K562 (cell line): ENCODE data around the gene PRR19. TPM values are rescaled to one million over a fixed set of nuclear protein-coding genes. Genes with fewer than 3 reads are reported as not detected.

Experiments
- ATAC-seq: fragments of 200-7000 bp; cut with Tn5 transposase; 3 replicates; pipeline ENCODE4 v1.9.1; 2020; ENCODE audit warnings: moderate library complexity
- BruUV-seq: library from RNA; stranded (reverse); fragments of 400-500 nt; replicated peaks from 2 replicates; lab custom pipeline; 2021; lab: Mats Ljungman, UMichigan
- CTCF ChIA-PET: fragments of 300-600 bp; formaldehyde crosslinking; extraction: SDS; loops from one replicate; lab custom pipeline; 2021; ENCODE audit warnings: low intra/inter-chr PET ratio; lab: Yijun Ruan, JAX
- POLR2A ChIA-PET: fragments of 300-600, 350-650 bp; sonication (Branson Sonifier 250); formaldehyde crosslinking; extraction: SDS; loops from one replicate; lab custom pipeline; 2021; ENCODE audit warnings: antibody characterized with exemption, inconsistent platforms; lab: Yijun Ruan, JAX
- DNase-seq, 4 experiments: peaks; one replicate each; pipeline versions ENCODE4 v3.0.0 to v3.0.0-alpha.2; 2011 to 2018; ENCODE audit warnings: low spot score in 3 of 4, mixed read lengths in 3 of 4; ENCODE audit errors: extremely low read depth in 1 of 4
- FAIRE-seq: peaks from 2 replicates; lab custom pipeline; 2011; peaks lifted over from hg19 to GRCh38; lab: Jason Lieb, UNC
- H2AFZ ChIP-seq: 2 replicates; pipeline ENCODE4 v1.6.0; 2011; ENCODE audit warnings: low read depth, low read length, control low read depth, inconsistent platforms
- H3K27ac ChIP-seq: fragments of 200-600 bp; 3 replicates; pipeline ENCODE4 v1.8.0; 2011; ENCODE audit warnings: low read depth, mild to moderate bottlenecking, control low read depth, inconsistent platforms, low read length, moderate library complexity, mixed read lengths; ENCODE audit errors: extremely low read depth
- H3K27me3 ChIP-seq, 2 experiments: fragments of 300-600 bp in 1 of 2; 2 replicates in 1 of 2; 3 replicates in 1 of 2; pipeline versions ENCODE4 v1.6.0 to v1.8.0; 2011; ENCODE audit warnings: inconsistent platforms in 2 of 2, low read length in 2 of 2, mild to moderate bottlenecking in 1 of 2, mixed read lengths in 1 of 2, moderate library complexity in 1 of 2; ENCODE audit not compliant: control insufficient read depth in 2 of 2, insufficient read depth in 2 of 2
- H3K36me3 ChIP-seq: fragments of 300-600 bp; 3 replicates; pipeline ENCODE4 v1.8.0; 2011; ENCODE audit warnings: mild to moderate bottlenecking, low read length, inconsistent platforms; ENCODE audit not compliant: control insufficient read depth, insufficient read depth
- H3K4me1 ChIP-seq, 2 experiments: fragments of 200-600 bp in 1 of 2; replicated peaks in 1 of 2; 2 replicates in 1 of 2; 3 replicates in 1 of 2; pipeline versions ENCODE4 v1.5.1 to v1.8.0; 2011; ENCODE audit warnings: inconsistent platforms in 2 of 2, low read length in 2 of 2, mild to moderate bottlenecking in 1 of 2, mixed read lengths in 1 of 2, moderate library complexity in 1 of 2; ENCODE audit not compliant: control insufficient read depth in 2 of 2, insufficient read depth in 2 of 2
- H3K4me2 ChIP-seq: 2 replicates; pipeline ENCODE4 v1.6.1; 2011; ENCODE audit warnings: low read length, control low read depth, inconsistent platforms, mixed read lengths; ENCODE audit not compliant: insufficient read depth
- H3K4me3 ChIP-seq: fragments of 200-600 bp; sonication (generic), shearing (Covaris generic); 2 replicates; pipeline ENCODE4 v1.5.1; 2016; ENCODE audit warnings: control low read depth, inconsistent platforms
- H3K79me2 ChIP-seq: fragments of 200-600 bp; 3 replicates; pipeline ENCODE4 v1.8.0; 2011; ENCODE audit warnings: low read length, inconsistent platforms; ENCODE audit not compliant: control insufficient read depth, insufficient read depth
- H3K9ac ChIP-seq, 2 experiments: 2 replicates each; pipeline versions ENCODE4 v1.6.0 to v1.6.1; 2011; ENCODE audit warnings: low read depth in 2 of 2, low read length in 2 of 2, control low read depth in 1 of 2, inconsistent platforms in 1 of 2, mild to moderate bottlenecking in 1 of 2, mixed read lengths in 1 of 2; ENCODE audit not compliant: insufficient read depth in 1 of 2
- H3K9me1 ChIP-seq: one replicate; pipeline ENCODE4 v1.6.0; 2011; ENCODE audit warnings: inconsistent platforms, mild to moderate bottlenecking, low read length, moderate library complexity; ENCODE audit not compliant: control insufficient read depth, insufficient read depth
- H3K9me3 ChIP-seq: replicated peaks from 2 replicates; pipeline ENCODE4 v1.5.1; 2011; ENCODE audit warnings: low read depth, low read length, inconsistent platforms; ENCODE audit not compliant: control insufficient read depth, insufficient read depth
- H4K20me1 ChIP-seq: replicated peaks from 2 replicates; pipeline ENCODE4 v1.6.1; 2011; ENCODE audit warnings: low read length, inconsistent platforms, mixed read lengths; ENCODE audit not compliant: control insufficient read depth, insufficient read depth
- HNRNPL ChIP-seq: fragments of 200-400 bp; formaldehyde crosslinking; IDR thresholded peaks from 2 replicates; pipeline ENCODE4 v1.6.1; 2017; ENCODE audit warnings: low read depth, mild to moderate bottlenecking, low read length
- KAT2B ChIP-seq: IDR thresholded peaks from one replicate; pipeline ENCODE4 v1.6.1; 2012; ENCODE audit warnings: low read depth, mild to moderate bottlenecking, control low read depth, inconsistent platforms, low read length, moderate library complexity
- NFIC ChIP-seq: fragments of 450-650 bp; IDR thresholded peaks from 2 replicates; pipeline ENCODE4 v1.6.1; 2017; ENCODE audit warnings: mild to moderate bottlenecking, inconsistent platforms
- TEAD4 ChIP-seq, 2 experiments: sonication (generic) in 1 of 2; formaldehyde crosslinking in 1 of 2; IDR thresholded peaks; 2 replicates each; pipeline versions ENCODE4 v1.6.1 to v1.8.0; 2012 to 2022; ENCODE audit warnings: borderline replicate concordance in 1 of 2, inconsistent platforms in 1 of 2, low read length in 1 of 2, mild to moderate bottlenecking in 1 of 2, missing genetic modification reagents in 1 of 2
- ZNF212 ChIP-seq: fragments of 450-650 bp; formaldehyde crosslinking; IDR thresholded peaks from 2 replicates; pipeline ENCODE4 v1.4.0; 2020; ENCODE audit warnings: mild to moderate bottlenecking
- ZNF3 ChIP-seq: fragments of 250-450 bp; sonication (Bioruptor Pico); IDR thresholded peaks from 2 replicates; pipeline ENCODE4 v1.5.0; 2021; ENCODE audit warnings: mild to moderate bottlenecking, moderate library complexity
- ZNF785 ChIP-seq: fragments of 250-450 bp; sonication (Bioruptor Pico); IDR thresholded peaks from 2 replicates; pipeline ENCODE4 v1.4.0; 2020; ENCODE audit warnings: mild to moderate bottlenecking
- WGBS: fragments of 100-300 bp; shearing (Covaris generic); methylation state at CpG from one replicate; pipeline ENCODE4 v1.1.6; 2016; ENCODE audit warnings: low coverage, mixed read lengths; ENCODE audit not compliant: insufficient coverage; ENCODE audit errors: missing lambda C conversion rate; 5-methylcytosine and 5-hydroxymethylcytosine counted together
- in situ Hi-C: fragments of 300-500 bp; cut with MboI; formaldehyde crosslinking; loops from 4 replicates; pipeline ENCODE4 v1.15.0; 2018; ENCODE audit warnings: inconsistent platforms, mixed read lengths
- intact Hi-C: fragments of 100-400 bp; cut with micrococcal nuclease; formaldehyde crosslinking; loops from 2 replicates; pipeline ENCODE4 v1.14.2; 2022
- polyA plus RNA-seq, 8 experiments: library from polyadenylated mRNA; depleted of rRNA in 4 of 8; stranded (reverse) in 5 of 8; unstranded in 3 of 8; fragments of >200 nt; fragmentation: Nextera tagmentation in 2 of 8; fragmentation: Illumina TruSeq in 1 of 8; extraction: Ambion mirVana in 2 of 8; extraction: Trizol in 1 of 8; gene quantifications; 2 replicates each; pipeline versions ENCODE4 v1.2.1 to v1.2.3, GENCODE V29; 2011 to 2014; ENCODE audit warnings: inconsistent platforms in 1 of 8, missing spikeins in 1 of 8
- total RNA-seq, 7 experiments: library from RNA; depleted of rRNA in 6 of 7; stranded (reverse); fragments of >200 nt in 6 of 7; fragmentation: Illumina TruSeq in 2 of 7; extraction: Trizol in 2 of 7; gene quantifications; 2 replicates each; pipeline versions ENCODE4 v1.2.1 to v1.2.3, GENCODE V29; 2011 to 2021; ENCODE audit warnings: low replicate concordance in 1 of 7
- TF ChIP-seq, protein P1 (sequence below): IDR thresholded peaks from 2 replicates; pipeline ENCODE4 v1.6.1; 2011; ENCODE audit warnings: borderline replicate concordance, low read depth, mild to moderate bottlenecking, moderate library complexity, low read length; ENCODE audit not compliant: insufficient read depth, poor library complexity, severe bottlenecking
- TF ChIP-seq, protein P2 (sequence below): fragments of 450-650 bp; formaldehyde crosslinking; IDR thresholded peaks from 2 replicates; pipeline ENCODE4 v1.4.0; 2020; ENCODE audit warnings: mild to moderate bottlenecking, moderate library complexity

The PRR19 gene
- total and polyA plus RNA-seq, 9 of the 15 experiments (the other 6 are each of a cell fraction or from before 2014, with no cell fraction given), result 0.10 to 1.6 (median 0.54) TPM

DNA sequence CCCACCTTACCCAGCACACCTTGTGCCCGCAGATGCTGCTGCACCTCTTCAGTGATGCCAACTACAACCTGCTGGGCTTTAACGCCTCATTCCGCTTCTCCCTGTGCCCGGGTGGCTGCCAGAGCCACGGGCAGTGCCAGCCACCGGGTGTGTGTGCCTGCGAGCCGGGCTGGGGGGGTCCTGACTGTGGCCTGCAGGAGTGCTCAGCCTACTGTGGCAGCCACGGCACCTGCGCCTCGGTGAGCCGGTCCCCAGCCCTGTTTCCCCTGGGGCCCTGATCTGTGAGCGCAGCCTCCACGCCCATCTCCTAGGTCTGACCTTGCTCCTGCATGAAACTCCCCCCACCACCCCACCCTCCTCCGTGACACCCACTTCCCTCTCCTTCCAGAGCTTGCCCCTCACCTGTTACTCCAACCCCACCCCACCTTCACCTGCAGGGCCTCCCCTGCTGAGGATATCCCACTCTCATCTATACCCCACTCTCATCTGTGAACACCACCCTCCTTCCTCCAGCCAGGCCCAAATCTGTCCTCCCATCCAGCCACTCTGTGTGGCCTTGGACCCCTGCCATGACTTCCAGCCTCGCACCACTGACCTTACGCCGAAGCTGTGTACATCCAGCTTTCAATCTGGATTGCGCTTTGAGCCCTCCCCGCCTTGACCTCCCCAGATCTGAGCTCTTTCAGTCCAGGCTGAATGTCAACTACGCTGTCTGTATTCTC, 32.2 kb downstream of the PRR19 start:
- Histone ChIP-seq H3K4me2 (no peak overlapping the region), H3K27me3 (no peaks in the 10 kb centered on the region), H3K9ac (no peak overlapping the region), H3K27ac (no peak overlapping the region), H3K4me1 (peaks cover 0 to 17% of the 10 kb centered on the region in 2 experiments; a peak in 3 of 5 replicates), H2AFZ (no peak overlapping the region), H4K20me1 (no peaks in the 10 kb centered on the region; the same call in 1 of the 2 replicates), H3K79me2 (no peaks in the 10 kb centered on the region), H3K9me3 (no peaks in the 10 kb centered on the region)
- no TSS peak for BruUV-seq
- POLR2A ChIA-PET, result no interaction called here
- DNase-seq, result no peak
- ATAC-seq, result no peak
- WGBS, result 64% methylated on average over 18 of the region's 21 CpGs
- in situ Hi-C loops, result no loop called here
- TF ChIP-seq ZNF785 (CRISPR knock-in tag) (no peak), ZNF212 (no peak), KAT2B (no peak), TEAD4 (IDR thresholded peaks at IDR 0.05; ENCODE audit: low read length) (no peak), TEAD4 (CRISPR knock-in tag; IDR thresholded peaks at IDR 0.05; ENCODE audit: borderline replicate concordance) (no peak), ZNF3 (CRISPR knock-in tag) (no peak), HNRNPL (0 out of 2 replicates have a peak, but pooled peaks have one; percentile 23), NFIC (peak; percentile 45)
- TF ChIP-seq, protein P1, sequence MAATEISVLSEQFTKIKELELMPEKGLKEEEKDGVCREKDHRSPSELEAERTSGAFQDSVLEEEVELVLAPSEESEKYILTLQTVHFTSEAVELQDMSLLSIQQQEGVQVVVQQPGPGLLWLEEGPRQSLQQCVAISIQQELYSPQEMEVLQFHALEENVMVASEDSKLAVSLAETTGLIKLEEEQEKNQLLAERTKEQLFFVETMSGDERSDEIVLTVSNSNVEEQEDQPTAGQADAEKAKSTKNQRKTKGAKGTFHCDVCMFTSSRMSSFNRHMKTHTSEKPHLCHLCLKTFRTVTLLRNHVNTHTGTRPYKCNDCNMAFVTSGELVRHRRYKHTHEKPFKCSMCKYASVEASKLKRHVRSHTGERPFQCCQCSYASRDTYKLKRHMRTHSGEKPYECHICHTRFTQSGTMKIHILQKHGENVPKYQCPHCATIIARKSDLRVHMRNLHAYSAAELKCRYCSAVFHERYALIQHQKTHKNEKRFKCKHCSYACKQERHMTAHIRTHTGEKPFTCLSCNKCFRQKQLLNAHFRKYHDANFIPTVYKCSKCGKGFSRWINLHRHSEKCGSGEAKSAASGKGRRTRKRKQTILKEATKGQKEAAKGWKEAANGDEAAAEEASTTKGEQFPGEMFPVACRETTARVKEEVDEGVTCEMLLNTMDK, result no peak
- TF ChIP-seq, protein P2, sequence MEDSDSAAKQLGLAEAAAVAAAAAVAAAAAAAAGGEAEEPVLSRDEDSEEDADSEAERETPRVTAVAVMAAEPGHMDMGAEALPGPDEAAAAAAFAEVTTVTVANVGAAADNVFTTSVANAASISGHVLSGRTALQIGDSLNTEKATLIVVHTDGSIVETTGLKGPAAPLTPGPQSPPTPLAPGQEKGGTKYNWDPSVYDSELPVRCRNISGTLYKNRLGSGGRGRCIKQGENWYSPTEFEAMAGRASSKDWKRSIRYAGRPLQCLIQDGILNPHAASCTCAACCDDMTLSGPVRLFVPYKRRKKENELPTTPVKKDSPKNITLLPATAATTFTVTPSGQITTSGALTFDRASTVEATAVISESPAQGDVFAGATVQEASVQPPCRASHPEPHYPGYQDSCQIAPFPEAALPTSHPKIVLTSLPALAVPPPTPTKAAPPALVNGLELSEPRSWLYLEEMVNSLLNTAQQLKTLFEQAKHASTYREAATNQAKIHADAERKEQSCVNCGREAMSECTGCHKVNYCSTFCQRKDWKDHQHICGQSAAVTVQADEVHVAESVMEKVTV, result no peak
- TF ChIP-seq, all 486 proteins: peak for 2
- H3K9me1 ChIP-seq, result peaks cover 3% of the 10 kb centered on the region
- peaks cover 15% of the 10 kb centered on the region; the same call in 2 of the 3 replicates for H3K36me3 ChIP-seq
- intact Hi-C loops, result no loop called here
- FAIRE-seq, result no peak
- H3K4me3 ChIP-seq, result no peak overlapping the region
- CTCF ChIA-PET, result no interaction called here
